Caco-2 (cell line): ENCODE results near the gene SLC27A6. TPM values are rescaled to one million over a fixed set of nuclear protein-coding genes. Genes with fewer than 3 reads are reported as not detected.

Experiments
- BruUV-seq: library from RNA; stranded (reverse); fragments of 400-500 nt; replicated peaks from 2 replicates; lab custom pipeline; 2021; lab: Mats Ljungman, UMichigan
- CTCF ChIA-PET: fragments of 300-600 bp; sonication (Branson Sonifier 250); formaldehyde crosslinking; loops from one replicate; lab custom pipeline; 2022; ENCODE audit warnings: antibody characterized with exemption; lab: Charles Lee
- POLR2A ChIA-PET: fragments of 300-600 bp; sonication (Branson Sonifier 250); formaldehyde crosslinking; loops from one replicate; lab custom pipeline; 2022; ENCODE audit warnings: antibody characterized with exemption; lab: Charles Lee
- DNase-seq, 2 experiments: peaks; one replicate each; pipeline versions ENCODE4 v3.0.0 to v3.0.0-alpha.2; 2020 to 2022
- H3K27me3 ChIP-seq: replicated peaks from 2 replicates; pipeline ENCODE4 v1.6.0; 2011; ENCODE audit warnings: low read length; ENCODE audit not compliant: control insufficient read depth, insufficient read depth
- H3K36me3 ChIP-seq: 2 replicates; pipeline ENCODE4 v1.5.1; 2011; ENCODE audit warnings: low read length; ENCODE audit not compliant: control insufficient read depth, insufficient read depth
- H3K4me1 ChIP-seq: fragments of 250-450 bp; sonication (Bioruptor Pico); 2 replicates; pipeline ENCODE4 v1.5.1; 2020; ENCODE audit warnings: mild to moderate bottlenecking
- H3K4me3 ChIP-seq: 2 replicates; pipeline ENCODE4 v1.5.1; 2011; ENCODE audit warnings: low read depth, mild to moderate bottlenecking, control low read depth, low read length
- H3K9me3 ChIP-seq: fragments of 250-450 bp; sonication (Bioruptor Pico); 2 replicates; pipeline ENCODE4 v1.5.1; 2020; ENCODE audit warnings: mild to moderate bottlenecking, moderate library complexity
- H3K27ac Mint-ChIP-seq: one replicate; pipeline ENCODE4 v1.8.0; 2022; ENCODE audit warnings: mixed read lengths; ENCODE audit not compliant: unreplicated experiment
- H3K27me3 Mint-ChIP-seq: one replicate; pipeline ENCODE4 v1.8.0; 2022; ENCODE audit warnings: mixed read lengths; ENCODE audit not compliant: insufficient read depth, unreplicated experiment
- H3K36me3 Mint-ChIP-seq: one replicate; pipeline ENCODE4 v1.8.0; 2022; ENCODE audit warnings: mild to moderate bottlenecking, mixed read lengths; ENCODE audit not compliant: insufficient read depth, unreplicated experiment
- H3K4me1 Mint-ChIP-seq: one replicate; pipeline ENCODE4 v1.8.0; 2022; ENCODE audit warnings: low read depth, mixed read lengths; ENCODE audit not compliant: unreplicated experiment
- H3K4me3 Mint-ChIP-seq: one replicate; pipeline ENCODE4 v1.8.0; 2022; ENCODE audit warnings: mild to moderate bottlenecking, moderate library complexity, mixed read lengths; ENCODE audit not compliant: unreplicated experiment
- H3K9me3 Mint-ChIP-seq: one replicate; pipeline ENCODE4 v1.8.0; 2022; ENCODE audit warnings: mixed read lengths; ENCODE audit not compliant: unreplicated experiment
- intact Hi-C: fragments of 100-400 bp; cut with micrococcal nuclease; formaldehyde crosslinking; loops from one replicate; pipeline ENCODE4 v1.10.0; 2022; ENCODE audit not compliant: unreplicated experiment
- total RNA-seq: library from RNA; stranded (reverse); gene quantifications from 2 replicates; pipeline ENCODE4 v1.2.3, GENCODE V29; 2022
- TF ChIP-seq, protein P1 (sequence below), 2 experiments: fragments of 200-600 bp in 1 of 2; IDR thresholded peaks; 1 replicate in 1 of 2; 2 replicates in 1 of 2; pipeline versions ENCODE4 v1.5.1 to v1.8.0; 2011 to 2022; ENCODE audit warnings: antibody characterized with exemption in 1 of 2, control low read depth in 1 of 2, inconsistent platforms in 1 of 2, low read depth in 1 of 2, low read length in 1 of 2, mild to moderate bottlenecking in 1 of 2, moderate library complexity in 1 of 2; ENCODE audit not compliant: insufficient read depth in 1 of 2, severe bottlenecking in 1 of 2, unreplicated experiment in 1 of 2

SLC27A6 gene
- total RNA-seq, 1 experiment from 2014 or later: not detected

DNA sequence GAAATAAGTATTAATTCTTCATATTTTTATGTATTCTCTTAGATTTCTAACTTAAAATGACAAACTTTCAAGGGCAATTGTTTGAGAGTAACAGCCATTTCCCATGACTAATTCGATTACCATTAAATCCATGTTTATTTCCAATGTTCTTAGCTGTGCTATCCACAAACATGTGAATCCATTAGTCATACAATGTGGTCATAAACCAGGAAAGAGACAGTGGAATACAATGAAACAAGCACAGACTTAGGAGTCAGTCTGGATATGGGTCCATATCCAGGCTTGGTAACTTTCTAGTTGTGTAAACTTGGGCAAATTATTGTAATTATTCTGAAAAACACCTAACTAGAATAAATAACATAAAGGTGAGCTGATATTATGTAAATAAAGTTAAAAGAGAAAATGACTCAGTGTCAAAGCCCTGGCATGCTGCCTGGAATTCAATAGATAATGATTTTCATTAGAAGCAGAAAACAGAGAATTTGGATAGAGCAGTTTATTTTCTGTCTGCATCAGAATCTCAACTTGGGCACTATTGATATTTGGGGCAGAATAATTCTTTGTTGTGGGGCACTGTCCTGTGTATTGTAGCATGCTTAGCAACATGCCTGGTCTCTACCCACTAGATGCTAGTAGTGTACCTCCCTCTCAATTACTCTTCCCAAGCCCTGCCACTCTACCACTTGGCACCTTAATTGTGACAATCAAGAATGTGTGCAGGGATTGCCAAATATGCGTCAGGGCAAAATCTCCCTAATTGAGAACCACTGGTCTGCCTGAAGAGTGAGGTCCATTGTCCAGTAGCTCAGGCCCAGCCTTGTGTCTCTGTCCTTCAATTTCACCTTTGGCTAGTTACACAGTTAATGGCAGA lies 44.7 kb upstream of the SLC27A6 start:
- Histone ChIP-seq H3K4me1 (no peaks in the 10 kb centered on the region), H3K9me3 (no peaks in the 10 kb centered on the region), H3K27me3 (no peaks in the 10 kb centered on the region), H3K36me3 (no peaks in the 10 kb centered on the region), H3K4me3 (no peak overlapping the region)
- no peaks in the 10 kb centered on the region for H3K27me3 Mint-ChIP-seq
- H3K36me3 Mint-ChIP-seq: no peaks in the 10 kb centered on the region
- H3K4me3 Mint-ChIP-seq: no peak overlapping the region
- no peaks in the 10 kb centered on the region for H3K4me1 Mint-ChIP-seq
- intact Hi-C loops: no loop called here
- BruUV-seq: no TSS peak
- ChIA-PET CTCF (no interaction called here), POLR2A (no interaction called here)
- no peaks in the 10 kb centered on the region for H3K9me3 Mint-ChIP-seq
- H3K27ac Mint-ChIP-seq: no peak overlapping the region
- DNase-seq: no peak
- TF ChIP-seq, protein P1, sequence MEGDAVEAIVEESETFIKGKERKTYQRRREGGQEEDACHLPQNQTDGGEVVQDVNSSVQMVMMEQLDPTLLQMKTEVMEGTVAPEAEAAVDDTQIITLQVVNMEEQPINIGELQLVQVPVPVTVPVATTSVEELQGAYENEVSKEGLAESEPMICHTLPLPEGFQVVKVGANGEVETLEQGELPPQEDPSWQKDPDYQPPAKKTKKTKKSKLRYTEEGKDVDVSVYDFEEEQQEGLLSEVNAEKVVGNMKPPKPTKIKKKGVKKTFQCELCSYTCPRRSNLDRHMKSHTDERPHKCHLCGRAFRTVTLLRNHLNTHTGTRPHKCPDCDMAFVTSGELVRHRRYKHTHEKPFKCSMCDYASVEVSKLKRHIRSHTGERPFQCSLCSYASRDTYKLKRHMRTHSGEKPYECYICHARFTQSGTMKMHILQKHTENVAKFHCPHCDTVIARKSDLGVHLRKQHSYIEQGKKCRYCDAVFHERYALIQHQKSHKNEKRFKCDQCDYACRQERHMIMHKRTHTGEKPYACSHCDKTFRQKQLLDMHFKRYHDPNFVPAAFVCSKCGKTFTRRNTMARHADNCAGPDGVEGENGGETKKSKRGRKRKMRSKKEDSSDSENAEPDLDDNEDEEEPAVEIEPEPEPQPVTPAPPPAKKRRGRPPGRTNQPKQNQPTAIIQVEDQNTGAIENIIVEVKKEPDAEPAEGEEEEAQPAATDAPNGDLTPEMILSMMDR (IDR thresholded peaks at IDR 0.05; ENCODE audit: insufficient read depth in 1 of 2, low read depth in 1 of 2, low read length in 1 of 2, severe bottlenecking in 1 of 2, unreplicated experiment in 1 of 2): no peak

DNA sequence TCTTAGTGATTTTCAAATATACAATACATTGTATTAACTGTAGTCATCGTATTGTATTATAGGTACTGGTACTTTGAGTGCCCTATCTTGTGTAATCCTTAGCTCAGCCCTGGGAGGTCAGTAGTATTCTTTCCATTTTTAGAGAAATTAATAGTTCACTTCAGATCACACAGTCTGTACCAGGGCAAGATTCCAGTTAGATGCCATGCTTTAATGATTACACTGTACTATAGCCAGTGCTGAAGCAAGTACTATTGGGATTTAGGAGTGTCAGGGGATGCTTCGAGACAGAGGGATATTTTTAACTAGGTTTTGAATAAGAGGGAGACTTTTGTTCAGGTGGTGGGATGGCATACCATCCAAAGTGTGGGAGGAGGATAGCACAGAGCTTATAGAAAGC lies 41.0 kb upstream of the SLC27A6 start:
- H3K27ac Mint-ChIP-seq: no peak overlapping the region
- no peaks in the 10 kb centered on the region for H3K9me3 ChIP-seq
- H3K4me1 Mint-ChIP-seq: no peaks in the 10 kb centered on the region
- CTCF ChIA-PET: no interaction called here
- H3K27me3 ChIP-seq: no peaks in the 10 kb centered on the region
- H3K36me3 Mint-ChIP-seq: no peaks in the 10 kb centered on the region
- POLR2A ChIA-PET: interaction anchor here (0.6 kb wide), 1 partner anchor 141 kb away, joined by 3 read pairs; no protein-coding TSS in a partner anchor
- H3K4me1 ChIP-seq: no peaks in the 10 kb centered on the region
- H3K4me3 Mint-ChIP-seq: no peak overlapping the region
- H3K9me3 Mint-ChIP-seq: no peaks in the 10 kb centered on the region
- no TSS peak for BruUV-seq
- H3K27me3 Mint-ChIP-seq: no peaks in the 10 kb centered on the region
- TF ChIP-seq, protein P1 (IDR thresholded peaks at IDR 0.05; ENCODE audit: insufficient read depth in 1 of 2, low read depth in 1 of 2, low read length in 1 of 2, severe bottlenecking in 1 of 2, unreplicated experiment in 1 of 2): no peak
- no peak overlapping the region for H3K4me3 ChIP-seq
- intact Hi-C loops: no loop called here
- DNase-seq: no peak
- no peaks in the 10 kb centered on the region for H3K36me3 ChIP-seq

DNA sequence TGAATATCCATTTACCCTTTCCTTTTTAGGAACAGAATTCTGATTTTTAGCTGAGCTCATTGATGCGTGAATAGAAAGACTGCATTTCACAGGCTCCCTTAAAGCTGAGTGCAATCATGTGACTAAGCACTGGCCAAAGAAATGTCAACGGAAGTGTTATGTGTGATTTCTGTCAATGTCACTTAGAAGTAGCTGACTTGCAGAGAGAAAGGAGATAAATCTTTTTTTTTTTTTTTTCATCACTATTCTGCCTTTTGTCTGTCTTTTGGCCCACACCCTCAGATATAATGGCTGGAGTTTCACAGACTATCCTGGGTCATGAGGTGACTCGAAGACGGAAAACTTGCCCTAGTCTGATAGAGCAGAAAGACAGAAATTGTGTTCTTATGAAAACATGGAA lies 39.3 kb upstream of the SLC27A6 start:
- intact Hi-C loops: no loop called here
- no peak for DNase-seq
- H3K27me3 ChIP-seq: no peaks in the 10 kb centered on the region
- no peaks in the 10 kb centered on the region for H3K4me1 Mint-ChIP-seq
- no peak overlapping the region for H3K27ac Mint-ChIP-seq
- no peaks in the 10 kb centered on the region for H3K36me3 Mint-ChIP-seq
- no peaks in the 10 kb centered on the region for H3K36me3 ChIP-seq
- no peaks in the 10 kb centered on the region for H3K4me1 ChIP-seq
- no peaks in the 10 kb centered on the region for H3K27me3 Mint-ChIP-seq
- no TSS peak for BruUV-seq
- no peaks in the 10 kb centered on the region for H3K9me3 Mint-ChIP-seq
- H3K9me3 ChIP-seq: no peaks in the 10 kb centered on the region
- TF ChIP-seq, protein P1 (IDR thresholded peaks at IDR 0.05; ENCODE audit: insufficient read depth in 1 of 2, low read depth in 1 of 2, low read length in 1 of 2, severe bottlenecking in 1 of 2, unreplicated experiment in 1 of 2): no peak
- no peak overlapping the region for H3K4me3 Mint-ChIP-seq
- POLR2A ChIA-PET: no interaction called here
- no peak overlapping the region for H3K4me3 ChIP-seq
- CTCF ChIA-PET: no interaction called here
